MM.1S (cell line): Measurements from ENCODE around the gene SPOP.

Source experiments
- EZH2 ChIP-seq: fragments of 300-600 bp; sonication (generic); optimal IDR thresholded peaks from 2 replicates; pipeline ENCODE3; 2017; ENCODE audit warnings: low read depth, mild to moderate bottlenecking, antibody characterized with exemption, low read length, mixed read lengths
- EZH2phosphoT487 ChIP-seq: fragments of 300-600 bp; sonication (generic); IDR thresholded peaks from 2 replicates; pipeline ENCODE4 v1.6.1; 2018; ENCODE audit warnings: antibody characterized with exemption, low read length
- TF ChIP-seq, protein P1 (sequence below): fragments of 300-600 bp; sonication (generic); IDR thresholded peaks from 2 replicates; pipeline ENCODE4 v1.5.1; 2016; ENCODE audit warnings: antibody characterized with exemption, low read length, mixed read lengths

DNA sequence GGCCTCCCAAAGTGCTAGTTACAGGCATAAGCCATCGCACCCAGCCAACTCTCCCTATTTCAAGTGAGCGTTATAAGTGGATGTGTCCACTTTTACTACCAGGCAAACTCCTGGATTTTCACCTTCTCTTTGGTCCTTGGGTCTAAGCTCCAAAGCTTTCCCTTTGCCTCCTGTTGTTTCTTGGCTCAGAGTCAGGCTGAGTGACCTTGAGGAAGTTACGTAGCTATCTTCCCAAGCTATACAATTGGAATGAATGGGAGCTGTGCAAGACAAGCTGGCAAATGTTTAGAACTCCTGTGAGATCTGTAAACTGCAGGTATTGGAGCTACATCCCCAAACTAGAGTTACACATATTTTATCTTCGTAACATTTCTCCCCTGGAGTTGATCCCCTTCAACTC is 81.9 kb downstream of the SPOP start:
- TF ChIP-seq, protein P1, sequence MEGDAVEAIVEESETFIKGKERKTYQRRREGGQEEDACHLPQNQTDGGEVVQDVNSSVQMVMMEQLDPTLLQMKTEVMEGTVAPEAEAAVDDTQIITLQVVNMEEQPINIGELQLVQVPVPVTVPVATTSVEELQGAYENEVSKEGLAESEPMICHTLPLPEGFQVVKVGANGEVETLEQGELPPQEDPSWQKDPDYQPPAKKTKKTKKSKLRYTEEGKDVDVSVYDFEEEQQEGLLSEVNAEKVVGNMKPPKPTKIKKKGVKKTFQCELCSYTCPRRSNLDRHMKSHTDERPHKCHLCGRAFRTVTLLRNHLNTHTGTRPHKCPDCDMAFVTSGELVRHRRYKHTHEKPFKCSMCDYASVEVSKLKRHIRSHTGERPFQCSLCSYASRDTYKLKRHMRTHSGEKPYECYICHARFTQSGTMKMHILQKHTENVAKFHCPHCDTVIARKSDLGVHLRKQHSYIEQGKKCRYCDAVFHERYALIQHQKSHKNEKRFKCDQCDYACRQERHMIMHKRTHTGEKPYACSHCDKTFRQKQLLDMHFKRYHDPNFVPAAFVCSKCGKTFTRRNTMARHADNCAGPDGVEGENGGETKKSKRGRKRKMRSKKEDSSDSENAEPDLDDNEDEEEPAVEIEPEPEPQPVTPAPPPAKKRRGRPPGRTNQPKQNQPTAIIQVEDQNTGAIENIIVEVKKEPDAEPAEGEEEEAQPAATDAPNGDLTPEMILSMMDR: no peak
- TF ChIP-seq EZH2 (no peak), EZH2phosphoT487 (no peak)
